NCI-H1930 (cell line): Measurements from ENCODE around the gene CFAP54.

Experiments
- DNase-seq, 2 experiments: peaks; one replicate each; lab custom pipeline; 2025; lab: John Stamatoyannopoulos, UW

Gene CFAP54

DNA sequence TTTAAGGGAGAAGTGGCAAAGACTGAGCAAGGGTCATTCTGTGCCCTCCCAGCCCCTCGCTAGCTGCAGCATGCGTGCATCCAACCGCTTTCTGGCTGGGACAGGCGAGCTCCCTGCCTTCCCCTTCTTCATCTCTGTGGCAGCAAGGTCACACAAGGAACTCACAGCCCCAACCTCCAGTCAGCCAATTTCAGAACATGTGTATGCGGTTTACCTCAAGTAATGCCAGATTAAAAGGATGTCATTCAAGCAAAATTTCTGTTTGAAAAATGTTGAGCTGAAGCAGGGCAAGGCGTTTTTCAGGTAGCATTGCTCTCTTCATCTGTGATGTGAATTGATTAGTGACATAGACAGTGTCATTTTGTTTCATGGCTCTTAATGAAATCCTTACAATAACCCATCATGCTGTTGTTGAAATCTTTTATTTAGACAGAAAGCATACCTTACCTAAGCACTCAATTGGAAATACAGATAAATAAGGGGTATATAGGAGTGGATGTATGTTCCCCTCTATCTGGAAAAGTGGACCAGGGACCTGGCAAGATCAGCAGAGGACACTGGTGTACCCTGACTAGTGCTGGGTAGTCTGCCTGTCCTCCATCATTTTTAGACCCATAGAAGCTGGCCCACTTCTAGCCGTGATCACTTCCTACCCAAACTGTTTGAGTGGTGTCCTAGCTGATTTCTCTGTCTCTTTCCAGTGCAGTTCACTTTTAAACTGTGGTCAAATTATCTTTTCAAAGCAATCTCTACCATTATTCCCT, 334.9 kb downstream of the CFAP54 start:
- DNase-seq = no peak

DNA sequence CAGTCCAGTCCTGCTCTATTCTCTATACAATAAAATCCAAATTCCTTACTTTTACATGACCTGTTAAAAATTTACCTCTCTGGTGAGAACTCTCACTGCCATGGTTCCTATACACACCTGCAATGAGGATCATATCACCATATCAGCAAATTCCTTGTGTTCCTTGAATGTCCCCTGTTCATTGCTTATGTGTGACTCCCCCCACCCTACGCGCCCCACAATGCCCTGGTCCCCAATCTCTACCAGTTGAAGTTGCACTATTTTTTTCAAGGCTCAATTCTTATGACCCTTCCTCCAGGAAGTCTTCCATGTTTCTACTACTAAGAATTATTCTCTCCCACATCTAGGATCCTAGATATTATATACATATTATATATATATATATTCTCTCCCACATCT, 335.5 kb downstream of the CFAP54 start:
- no peak for DNase-seq

DNA sequence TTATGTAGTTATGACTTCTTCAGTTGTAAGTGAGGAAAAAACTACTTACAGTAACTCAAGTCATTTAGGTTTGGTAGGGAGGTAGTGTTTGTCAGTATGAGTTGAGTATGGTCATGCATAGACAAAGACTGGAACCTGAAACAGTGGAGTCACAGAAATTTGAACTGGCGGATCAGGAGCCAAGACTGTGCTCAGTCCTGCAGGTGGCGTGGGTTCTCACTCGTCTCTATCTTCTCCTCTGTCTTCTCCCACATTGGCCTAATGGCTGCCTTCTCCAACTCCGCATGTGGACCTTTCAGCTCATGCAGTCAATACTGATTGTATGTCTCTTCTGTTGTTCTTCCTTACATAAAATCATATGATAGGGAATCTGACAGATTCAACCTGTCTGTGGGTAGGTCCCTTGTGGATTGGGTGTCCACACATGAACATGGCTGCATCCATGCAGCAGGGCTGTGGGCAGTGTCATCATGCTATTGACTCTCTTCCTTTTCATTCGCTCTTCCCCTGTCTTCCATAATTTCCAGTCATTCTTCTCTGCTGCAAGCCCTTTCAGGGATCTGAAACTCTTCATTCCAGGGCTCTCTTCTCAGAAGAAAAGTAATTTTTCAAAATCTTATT, 338.9 kb downstream of the CFAP54 start:
- no peak for DNase-seq

DNA sequence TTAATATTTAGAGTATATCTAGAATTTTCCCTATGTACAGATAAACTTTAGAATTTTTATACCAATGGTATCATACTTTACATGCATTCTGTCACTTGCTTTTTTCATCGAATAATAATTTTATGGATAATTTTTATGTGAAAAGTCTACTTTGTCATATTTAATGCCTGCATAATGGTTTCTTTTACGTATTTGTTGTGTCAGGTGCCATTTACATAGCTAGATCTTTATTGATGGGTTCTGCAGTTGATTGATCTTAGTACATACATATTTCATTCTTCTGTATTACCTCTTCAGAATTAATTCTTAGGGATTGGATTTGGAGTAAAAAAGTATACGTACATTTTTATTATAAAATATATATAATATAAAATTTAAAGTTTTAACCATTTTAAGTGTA, 340.0 kb downstream of the CFAP54 start:
- DNase-seq = no peak

DNA sequence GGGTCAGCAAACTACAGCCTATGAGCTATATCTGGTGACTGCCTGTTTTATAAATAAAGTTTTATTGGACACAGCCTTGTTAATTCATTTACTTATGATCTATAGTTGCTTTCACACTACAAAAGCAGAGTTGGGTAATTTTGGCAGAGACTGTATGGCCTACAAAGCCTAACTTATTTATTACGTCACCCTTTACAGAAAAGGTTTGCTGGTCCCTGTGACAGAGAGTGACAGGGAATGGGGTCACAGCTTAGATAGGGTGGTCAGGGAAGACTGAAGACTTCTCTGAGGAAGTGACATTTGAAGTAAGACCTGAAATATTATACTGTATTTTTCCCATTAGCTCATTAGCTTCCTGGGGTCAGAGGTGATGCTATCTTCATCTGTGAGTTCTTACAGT, 342.0 kb downstream of the CFAP54 start:
- DNase-seq = no peak

DNA sequence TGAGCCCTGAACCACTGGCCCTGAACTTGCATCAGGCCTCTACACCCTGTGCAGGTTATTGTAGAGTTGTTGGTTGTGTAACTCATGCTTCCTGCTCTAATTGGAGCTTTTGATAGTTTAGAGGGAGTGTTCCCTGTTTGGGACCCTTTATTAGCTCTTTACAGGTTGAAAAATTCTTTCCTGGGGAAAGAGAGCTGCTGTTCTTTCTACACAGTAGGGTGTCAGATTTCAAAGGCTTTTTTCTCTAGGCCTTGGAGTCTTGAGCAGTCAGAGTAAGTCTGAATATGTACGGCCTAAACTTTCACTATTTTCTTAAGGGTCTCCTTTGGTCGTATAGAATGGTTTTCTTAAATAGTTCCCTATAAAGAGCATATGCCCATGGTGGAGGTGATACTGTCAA, 356.9 kb downstream of the CFAP54 start:
- no peak for DNase-seq

DNA sequence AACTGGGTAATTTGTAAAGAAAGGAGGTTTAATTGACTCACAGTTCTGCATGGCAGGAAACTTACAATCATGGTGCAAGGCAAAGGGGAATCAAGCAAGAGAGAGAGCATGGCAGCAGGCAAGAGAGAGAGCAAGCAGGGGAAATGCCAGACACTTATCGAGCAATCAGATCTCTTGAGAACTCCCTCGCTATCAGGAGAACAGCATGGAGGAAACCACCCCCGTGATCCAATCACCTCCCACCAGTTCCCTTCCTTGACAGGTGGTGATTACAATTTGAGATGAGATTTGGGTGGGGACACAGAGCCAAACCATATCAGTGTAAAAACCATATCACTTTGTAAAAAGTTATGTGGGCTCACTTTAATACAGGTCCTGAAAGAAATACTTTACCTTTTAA, 361.3 kb downstream of the CFAP54 start:
- no peak for DNase-seq

DNA sequence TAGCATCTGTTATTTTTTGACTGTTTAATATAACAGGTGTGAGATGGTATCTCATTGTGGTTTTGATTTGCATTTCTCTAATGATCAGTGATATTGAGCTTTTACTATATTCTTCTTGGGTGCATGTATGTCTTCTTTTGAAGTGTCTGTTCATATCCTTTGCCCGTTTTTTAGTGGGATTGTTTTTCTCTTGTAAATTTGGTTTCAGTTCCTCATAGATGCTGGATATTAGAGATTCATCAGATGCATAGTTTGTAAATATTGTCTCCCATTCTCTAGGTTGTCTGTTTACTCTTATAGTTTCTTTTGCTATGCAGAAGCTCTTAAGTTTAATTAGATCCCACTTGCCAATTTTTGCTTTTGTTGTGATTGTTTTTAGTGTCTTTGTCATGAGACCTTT, 368.8 kb downstream of the CFAP54 start:
- no peak for DNase-seq

DNA sequence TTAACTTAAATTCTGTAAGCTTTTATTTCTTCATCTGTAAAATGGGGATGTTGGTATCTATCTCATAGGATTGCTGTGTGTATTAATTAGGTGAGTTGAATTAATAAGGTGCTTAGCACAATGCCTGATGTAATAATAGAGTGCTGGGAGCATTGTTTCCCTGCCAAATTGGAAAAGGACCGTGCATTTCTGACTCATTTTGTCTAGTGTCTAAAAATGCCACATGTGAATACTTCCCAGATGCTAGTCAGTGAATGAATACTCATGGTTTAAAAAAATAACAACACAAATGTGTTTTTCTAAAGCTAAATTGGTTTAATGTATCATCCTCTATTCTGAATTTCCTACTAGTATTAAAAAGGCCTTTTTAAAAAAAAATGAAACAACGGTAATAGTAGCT, 372.3 kb downstream of the CFAP54 start:
- DNase-seq = no peak

DNA sequence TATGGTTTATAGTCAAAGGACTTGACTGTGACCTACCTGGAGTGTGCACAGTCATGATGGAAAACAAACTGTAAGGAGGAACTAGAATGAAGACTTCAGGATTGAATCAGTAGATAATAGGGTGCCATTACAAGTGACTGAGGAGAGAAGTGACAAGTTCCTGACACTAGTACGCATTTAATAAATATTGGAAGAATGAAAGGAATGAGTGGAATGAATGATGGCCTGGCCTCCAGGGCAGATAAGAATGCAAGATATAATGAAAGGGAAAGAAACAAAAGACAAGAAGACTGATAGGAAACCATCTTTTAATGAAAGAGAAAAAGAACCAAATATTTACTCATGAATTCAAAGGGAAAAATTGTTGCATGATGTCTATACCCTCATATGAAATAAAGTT, 372.9 kb downstream of the CFAP54 start:
- no peak for DNase-seq

DNA sequence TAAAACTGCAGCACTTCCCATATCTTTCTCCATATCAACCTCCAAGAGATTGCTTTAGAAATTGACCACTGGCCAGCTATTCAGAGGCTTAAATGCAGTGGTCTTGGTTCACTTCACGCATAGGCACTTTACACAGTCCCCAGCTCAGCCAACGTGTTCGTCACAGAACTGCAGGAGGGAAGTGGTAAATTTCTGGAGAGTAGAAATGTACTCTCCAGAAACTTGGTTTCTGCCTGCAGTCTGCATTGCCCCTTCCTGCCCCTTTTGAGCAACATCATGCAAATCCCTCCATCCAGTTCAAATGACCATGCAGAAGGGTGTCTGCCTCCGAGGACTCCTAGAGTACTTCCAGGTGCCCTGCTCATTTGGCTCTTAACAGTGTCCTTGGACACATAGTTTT, 375.0 kb downstream of the CFAP54 start:
- no peak for DNase-seq

DNA sequence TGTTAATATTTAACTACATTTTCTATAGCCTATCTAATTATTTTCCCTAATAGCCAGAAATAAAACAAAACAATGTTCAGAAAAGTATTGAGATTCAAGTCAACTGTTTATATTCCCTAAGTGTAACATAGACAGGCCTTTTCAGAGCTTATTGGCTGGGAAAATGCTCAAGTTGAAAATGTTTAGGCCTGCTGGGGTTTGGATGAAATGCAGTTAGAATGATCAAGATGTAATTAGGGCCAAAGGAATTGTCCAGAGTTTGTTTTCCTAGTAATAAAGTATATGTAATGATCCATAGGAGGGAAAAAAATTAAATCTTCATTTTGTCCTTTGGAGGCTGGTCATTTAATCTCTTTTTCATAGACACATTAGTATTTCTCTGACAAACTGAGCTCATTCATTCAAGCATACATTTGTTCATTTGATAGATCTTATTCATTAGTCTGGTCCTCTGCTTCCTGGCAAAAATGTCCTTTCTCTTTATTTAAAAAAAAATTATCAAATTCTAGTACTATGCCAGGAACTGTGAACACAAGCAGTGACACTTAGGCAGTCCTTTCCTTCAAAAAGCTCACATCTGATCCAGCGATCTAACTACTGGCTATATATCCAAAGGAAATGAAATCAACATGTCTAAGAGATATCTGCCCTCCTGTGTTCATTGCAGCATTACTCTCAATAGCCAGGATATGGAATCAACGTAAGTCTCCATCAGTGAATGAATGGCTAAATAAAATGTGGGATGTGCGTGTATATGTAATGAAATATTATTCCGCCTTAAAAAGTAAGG, 377.6 kb downstream of the CFAP54 start:
- DNase-seq = no peak

DNA sequence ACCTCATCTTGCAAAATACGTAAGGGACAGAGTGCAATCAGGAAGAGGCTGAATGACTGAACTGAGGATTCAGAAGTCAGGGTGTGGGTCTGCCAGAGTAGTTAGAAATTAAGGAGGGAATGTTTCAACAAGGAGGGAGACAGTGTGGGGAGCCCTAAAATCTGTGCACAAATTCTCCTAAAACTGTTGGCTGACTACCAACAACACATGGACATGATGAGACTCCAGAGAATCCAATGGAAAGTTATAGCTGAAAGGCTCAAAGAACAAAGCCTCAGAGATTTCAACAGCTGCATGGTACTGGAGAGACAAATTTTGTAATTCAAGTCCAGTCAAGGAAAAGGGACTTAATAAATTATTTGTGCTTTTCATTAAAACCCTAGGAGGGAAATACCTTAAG, 381.6 kb downstream of the CFAP54 start:
- no peak for DNase-seq

DNA sequence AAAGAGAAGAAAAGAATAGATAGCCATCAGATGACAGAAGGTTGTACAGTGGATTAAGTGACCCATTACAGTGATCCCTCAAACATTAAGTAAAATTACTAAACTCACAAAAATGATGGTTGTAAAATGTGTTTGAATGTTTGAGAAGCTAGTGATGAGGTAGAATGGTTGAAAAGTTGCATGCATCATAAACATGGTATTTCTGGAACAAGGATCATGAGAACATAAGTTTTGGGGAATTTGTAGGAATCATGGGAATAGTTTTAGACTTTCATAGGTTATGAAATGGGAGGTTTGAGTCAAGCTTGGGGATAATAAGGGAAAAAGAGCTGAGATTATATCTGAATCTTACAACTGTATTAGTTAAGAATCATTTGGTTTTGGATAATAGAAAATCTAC, 383.6 kb downstream of the CFAP54 start:
- no peak for DNase-seq

DNA sequence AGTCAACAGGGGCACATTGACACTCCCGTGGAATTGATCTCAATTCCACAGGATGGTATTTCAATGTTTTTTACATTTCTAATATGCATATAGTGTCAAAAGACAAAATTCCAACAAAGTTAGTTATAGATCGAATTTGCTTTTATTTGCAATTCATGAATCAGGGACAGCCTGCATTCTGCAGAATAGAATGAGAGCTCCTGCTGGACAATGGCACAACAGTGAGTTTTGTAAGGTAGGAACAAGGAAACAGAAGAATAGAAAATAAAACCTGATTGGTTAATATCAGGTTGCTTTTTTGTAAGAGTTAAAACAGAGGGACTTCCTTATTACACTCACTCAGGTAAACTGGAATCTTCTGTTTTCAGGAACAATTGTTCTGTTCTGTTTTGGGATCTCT, 384.8 kb downstream of the CFAP54 start:
- DNase-seq = no peak

DNA sequence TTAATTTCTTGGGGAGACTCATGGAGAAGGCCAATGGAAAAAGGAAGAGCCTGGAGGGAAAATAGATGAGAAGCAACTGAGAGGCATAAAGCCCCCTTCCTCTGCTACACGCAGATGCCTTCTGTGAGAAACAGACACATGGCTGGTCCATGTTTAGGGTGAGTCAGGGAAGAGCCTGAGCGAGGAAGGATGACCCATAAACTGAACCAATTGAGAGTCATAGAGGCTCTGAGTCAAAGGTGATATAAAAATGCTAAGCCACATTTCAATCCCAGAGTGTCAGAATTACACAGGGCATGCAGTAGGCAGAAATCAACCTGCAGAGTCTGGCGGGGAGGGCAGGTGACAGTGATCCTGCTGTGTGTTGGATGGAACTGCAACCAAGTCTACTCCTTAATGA, 387.6 kb downstream of the CFAP54 start:
- no peak for DNase-seq

DNA sequence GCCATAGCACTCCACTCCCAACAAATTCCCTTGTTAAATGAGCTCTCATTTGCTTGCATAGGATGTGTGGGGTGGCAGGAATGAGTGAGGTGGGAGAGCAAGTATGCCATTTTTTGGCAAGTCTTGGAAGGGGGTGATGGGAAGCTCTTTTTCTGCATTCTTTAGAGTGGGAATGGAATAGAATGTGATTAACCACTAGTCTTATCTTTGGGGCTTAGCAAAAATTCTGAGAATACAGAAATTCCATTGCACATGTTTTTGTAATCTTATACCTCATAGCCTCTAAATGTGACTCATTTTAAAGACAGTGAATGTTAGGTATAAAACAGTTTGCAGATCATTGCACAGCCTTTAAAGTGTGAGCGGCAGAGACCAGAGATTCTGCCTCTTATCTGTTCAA, 389.3 kb downstream of the CFAP54 start:
- no peak for DNase-seq

DNA sequence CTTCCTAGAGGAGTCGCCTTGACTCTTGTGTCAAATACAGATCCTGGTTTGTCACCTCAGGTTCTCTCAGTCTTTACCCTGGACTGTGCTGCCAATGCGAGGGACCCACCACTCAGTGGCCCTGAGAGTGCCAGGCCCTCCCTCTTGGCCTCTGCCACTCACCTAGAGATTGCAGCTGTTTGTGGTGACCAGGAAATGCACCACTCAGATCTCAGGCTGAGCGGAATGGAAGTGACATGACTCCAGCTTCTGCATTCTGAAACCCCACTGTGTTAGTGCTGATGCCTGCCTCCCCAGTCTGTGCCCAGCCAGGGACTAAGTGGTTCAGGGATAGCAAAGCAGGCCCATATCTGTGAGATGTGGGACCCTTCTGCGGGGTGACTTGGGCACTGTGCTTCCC, 389.9 kb downstream of the CFAP54 start:
- no peak for DNase-seq

DNA sequence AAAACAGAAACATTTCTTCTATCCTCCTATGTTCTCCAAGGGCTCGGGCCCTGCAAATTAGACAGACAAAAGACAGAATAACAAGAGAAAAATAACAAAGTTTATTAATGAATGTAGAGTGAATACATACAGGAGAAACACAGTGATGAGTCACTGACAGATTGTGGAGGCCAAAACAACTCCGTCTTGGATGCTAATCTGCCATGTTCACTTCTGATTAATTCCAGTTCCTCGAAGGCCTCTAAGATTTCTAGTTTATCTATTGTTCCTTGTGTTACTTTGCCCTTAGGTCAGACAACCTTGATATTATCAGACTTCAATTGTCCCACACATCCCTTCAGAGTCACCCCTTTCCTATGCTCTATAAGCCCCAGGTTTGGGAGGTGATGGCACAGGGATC, 390.8 kb downstream of the CFAP54 start:
- no peak for DNase-seq

DNA sequence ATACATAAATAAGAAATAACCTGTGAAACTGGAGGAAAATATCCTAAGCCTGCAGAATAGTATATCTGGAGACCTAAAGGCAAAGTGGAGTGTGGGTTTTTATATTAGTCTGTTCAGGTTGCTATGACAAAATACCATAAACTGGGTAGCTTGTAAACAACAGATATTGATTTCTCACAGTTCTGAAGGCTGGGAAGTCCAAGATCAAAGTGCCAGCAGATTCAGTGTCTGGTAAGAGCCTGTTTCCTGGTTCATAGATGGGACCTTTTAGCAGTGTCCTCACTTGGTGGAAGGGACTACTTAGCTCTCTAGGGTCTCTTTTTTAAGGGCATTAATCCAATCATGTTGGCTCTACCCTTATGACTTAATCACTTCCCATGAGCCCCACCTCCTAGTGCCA, 392.2 kb downstream of the CFAP54 start:
- no peak for DNase-seq

DNA sequence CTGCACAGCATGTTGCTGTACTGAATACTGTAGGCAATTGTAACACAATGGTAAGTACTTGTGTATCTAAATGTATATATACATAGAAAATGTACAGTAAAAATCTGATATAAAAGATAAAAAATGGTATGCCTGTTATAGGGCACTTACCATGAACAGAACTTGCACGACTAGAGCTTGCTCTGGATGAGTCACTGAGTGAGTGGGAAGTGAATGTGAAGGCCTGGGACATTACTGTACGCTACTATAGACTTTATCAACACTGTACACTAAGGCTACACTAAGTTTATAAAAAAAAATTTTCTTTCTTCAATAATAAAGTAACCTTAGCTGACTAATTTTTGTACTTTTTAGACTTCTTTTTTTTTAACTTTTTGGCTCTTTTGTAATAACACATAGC, 393.5 kb downstream of the CFAP54 start:
- no peak for DNase-seq

DNA sequence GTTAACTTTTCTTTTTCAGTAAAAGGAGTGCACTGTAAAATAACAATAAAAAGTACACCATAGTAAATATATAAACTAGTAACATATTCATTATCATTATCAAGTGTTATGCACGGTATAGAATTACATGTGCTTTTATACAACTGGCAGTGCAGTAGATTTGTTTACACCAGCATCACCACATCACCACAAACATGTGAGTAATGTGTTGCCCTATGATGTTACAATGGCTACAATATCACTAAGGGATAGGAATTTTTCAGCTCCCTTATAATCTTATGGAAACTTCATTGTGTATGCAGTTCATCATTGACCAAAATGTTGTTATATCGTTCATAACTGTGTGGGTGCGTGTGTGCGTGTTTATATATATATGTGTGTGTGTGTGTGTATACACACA, 394.2 kb downstream of the CFAP54 start:
- no peak for DNase-seq

DNA sequence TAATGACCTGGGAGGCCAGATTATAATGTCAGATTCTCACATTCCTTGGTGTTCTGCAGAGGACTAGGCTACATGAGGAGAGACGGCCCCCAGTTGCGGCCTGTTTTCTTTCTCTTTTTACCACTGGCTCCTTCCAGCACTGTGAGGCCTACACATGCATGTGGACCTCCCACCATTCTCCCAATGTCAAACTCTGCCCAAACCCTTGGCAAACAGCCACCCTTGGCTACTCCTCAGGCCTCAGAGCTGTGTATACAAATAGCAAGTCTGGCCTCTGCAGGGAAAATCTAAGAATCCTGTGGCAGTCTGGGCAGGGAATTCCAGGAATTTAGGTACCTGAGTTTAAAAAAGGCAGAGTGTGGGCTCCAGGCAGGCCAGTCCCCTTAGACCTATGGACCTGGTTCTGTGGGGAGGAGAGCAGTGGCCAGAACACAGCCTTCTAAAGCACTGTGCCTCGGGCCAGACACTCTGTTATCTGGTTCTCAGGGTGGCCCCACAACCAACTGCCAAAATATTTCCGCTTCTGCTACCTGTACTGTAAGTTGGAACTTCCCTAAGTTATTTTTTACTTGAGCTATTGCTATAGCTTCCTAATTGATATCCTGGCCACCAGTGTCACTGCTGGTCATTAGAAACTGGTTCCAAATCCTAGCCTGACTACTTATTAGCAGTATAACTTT, 397.8 kb downstream of the CFAP54 start:
- no peak for DNase-seq
